Retinal pigment epithelial cell (primary cell): ENCODE results near the gene MYLK.
A peak's percentile ranks its signal among the peaks of the same experiment; 100 is the strongest.

Experiments
- DNase-seq: peaks from one replicate; pipeline ENCODE4 v3.0.0-alpha.2; 2010; ENCODE audit warnings: low read depth
- H3K4me3 ChIP-seq: 2 replicates; pipeline ENCODE4 v1.5.1; 2011; ENCODE audit warnings: mild to moderate bottlenecking, low read length, control low read depth, moderate library complexity
- TF ChIP-seq, protein P1 (sequence below): conservative IDR thresholded peaks from 2 replicates; pipeline ENCODE4 v1.5.1; 2011; ENCODE audit warnings: low read depth, low read length, control low read depth, inconsistent platforms

The MYLK gene

GRCh38 chr3:123762805-123763204 is 121.3 kb downstream of the MYLK start:
- H3K4me3 ChIP-seq, result no peak overlapping the region
- no peak for DNase-seq
- TF ChIP-seq, protein P1, sequence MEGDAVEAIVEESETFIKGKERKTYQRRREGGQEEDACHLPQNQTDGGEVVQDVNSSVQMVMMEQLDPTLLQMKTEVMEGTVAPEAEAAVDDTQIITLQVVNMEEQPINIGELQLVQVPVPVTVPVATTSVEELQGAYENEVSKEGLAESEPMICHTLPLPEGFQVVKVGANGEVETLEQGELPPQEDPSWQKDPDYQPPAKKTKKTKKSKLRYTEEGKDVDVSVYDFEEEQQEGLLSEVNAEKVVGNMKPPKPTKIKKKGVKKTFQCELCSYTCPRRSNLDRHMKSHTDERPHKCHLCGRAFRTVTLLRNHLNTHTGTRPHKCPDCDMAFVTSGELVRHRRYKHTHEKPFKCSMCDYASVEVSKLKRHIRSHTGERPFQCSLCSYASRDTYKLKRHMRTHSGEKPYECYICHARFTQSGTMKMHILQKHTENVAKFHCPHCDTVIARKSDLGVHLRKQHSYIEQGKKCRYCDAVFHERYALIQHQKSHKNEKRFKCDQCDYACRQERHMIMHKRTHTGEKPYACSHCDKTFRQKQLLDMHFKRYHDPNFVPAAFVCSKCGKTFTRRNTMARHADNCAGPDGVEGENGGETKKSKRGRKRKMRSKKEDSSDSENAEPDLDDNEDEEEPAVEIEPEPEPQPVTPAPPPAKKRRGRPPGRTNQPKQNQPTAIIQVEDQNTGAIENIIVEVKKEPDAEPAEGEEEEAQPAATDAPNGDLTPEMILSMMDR, result no peak

DNA sequence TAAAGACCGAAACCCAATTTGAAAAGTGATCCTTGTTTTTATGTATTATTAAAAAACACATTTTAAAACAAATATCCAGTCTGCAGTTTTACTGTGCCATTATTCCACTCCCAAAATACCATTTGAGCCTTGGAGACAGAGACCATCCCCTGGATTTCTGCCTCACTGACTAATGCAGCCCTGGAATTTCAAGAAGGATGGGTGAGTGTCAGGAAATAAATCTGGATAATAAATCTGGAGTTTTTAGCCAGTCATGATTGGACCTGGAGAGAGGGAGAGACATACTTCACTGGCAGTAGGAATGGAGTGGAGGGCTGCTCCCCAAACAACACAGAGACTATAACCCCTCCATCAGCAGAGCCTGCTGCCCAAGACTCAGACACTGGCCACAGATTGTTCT is 123.3 kb downstream of the MYLK start:
- TF ChIP-seq, protein P1, result no peak
- no peak for DNase-seq
- H3K4me3 ChIP-seq, result no peak overlapping the region

GRCh38 chr3:123759871-123760270 is 124.3 kb downstream of the MYLK start:
- DNase-seq, result no peak
- no peak overlapping the region for H3K4me3 ChIP-seq
- TF ChIP-seq, protein P1, result no peak

GRCh38 chr3:123759311-123759710 is 124.8 kb downstream of the MYLK start:
- peak; percentile 87 for DNase-seq
- TF ChIP-seq, protein P1, result no peak

DNA sequence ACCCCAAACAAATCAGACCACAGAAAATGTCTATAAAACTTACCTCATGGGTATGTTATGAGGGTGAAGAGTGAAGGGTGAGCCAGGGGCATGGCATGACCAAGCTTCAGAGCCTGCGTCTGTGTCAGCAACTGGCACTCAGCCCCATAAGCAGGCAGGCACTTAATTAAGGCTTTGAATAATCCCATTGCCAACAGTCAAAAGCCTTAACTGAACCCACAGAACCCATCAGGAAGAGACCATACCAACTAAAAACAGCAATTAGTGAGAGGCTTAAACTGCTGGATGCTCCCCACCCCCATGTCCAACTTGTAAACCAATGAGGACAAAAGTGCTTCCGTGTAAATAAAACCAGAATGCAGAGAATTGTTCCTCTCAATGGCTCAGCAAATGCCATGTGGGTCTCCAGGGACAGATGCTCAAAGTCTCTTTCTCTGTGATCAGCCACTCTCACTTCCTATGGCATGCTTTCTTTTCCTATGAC is 126.0 kb downstream of the MYLK start:
- TF ChIP-seq, protein P1, result no peak
- DNase-seq, result peak; percentile 99
- H3K4me3 ChIP-seq, result no peak overlapping the region

More at GRCh38 chr3:123759311-123759710, 124.8 kb downstream of the MYLK start:
- H3K4me3 ChIP-seq, result no peak overlapping the region

DNA sequence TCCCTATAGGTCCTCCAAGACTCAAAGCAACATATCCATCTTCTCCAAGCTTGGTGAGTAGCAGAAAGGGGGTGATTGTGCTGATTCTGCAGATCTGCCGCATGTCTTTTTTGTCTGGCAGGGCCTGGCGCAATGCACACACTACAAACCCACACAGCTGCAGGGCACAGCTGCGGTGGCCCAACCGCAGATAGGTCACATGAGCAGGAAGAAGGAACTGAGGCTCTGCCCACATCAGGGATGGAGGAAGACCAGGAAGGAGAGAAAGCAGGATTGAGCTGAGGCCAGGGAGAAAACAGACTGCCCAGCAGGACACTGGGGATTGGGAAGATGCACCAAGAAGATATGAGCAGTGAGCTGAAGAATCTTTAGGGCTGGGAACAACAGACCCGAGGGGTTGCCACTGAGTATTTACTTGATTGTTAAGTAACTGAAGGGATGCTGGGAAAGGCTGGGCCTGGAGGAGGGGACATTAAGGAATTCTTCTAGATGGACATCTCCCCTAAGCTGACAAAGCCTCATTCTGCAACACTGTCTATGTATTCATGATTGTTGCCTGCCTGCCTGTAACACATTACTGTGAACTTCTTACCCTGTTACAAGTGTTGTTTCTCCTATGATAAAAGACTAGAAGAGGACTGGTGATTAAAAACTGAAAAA is 126.7 kb downstream of the MYLK start:
- TF ChIP-seq, protein P1, result no peak
- no peak for DNase-seq
- H3K4me3 ChIP-seq, result no peak overlapping the region

DNA sequence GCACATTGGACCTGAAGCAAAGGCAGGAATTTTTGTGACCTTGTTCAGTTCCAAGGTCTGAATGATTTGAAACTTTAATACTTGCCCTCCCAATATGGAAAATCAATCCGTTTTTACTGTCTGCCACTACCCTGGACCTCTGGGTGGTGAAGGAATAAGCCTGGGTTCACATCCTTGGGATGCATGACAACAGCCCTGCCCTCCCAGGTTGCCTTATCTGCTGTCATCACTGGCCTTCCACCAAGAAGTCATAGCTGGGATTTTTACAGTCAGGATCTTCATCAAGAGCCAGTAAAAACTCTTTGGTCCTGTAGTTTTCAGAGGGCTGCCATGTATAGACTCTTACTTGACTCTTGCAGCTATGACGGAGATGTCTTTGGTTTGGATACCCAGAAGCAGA is 128.6 kb downstream of the MYLK start:
- TF ChIP-seq, protein P1, result no peak
- H3K4me3 ChIP-seq, result no peak overlapping the region
- no peak for DNase-seq
